GM21447 (cell line): Measurements from ENCODE around the gene TMEM203.

ENCODE experiments used
- ATAC-seq: cut with Tn5 transposase; IDR thresholded peaks from one replicate; pipeline ENCODE4 v1.9.1; 2021; ENCODE audit not compliant: unreplicated experiment

Gene TMEM203

GRCh38 chr9:137167747-137168572, 37.5 kb downstream of the TMEM203 start:
- ATAC-seq = no peak

- ATAC-seq = no peak
Observed at GRCh38 chr9:137167277-137167746, 38.1 kb downstream of the TMEM203 start.

GRCh38 chr9:137166380-137167229, 38.8 kb downstream of the TMEM203 start:
- no peak for ATAC-seq

- ATAC-seq = no peak
Observed at GRCh38 chr9:137165250-137165836, 40.1 kb downstream of the TMEM203 start.

GRCh38 chr9:137164370-137165249, 40.8 kb downstream of the TMEM203 start:
- no peak for ATAC-seq

- ATAC-seq = no peak
Observed at GRCh38 chr9:137163805-137164204, 41.6 kb downstream of the TMEM203 start.

GRCh38 chr9:137163365-137163715, 42.1 kb downstream of the TMEM203 start:
- ATAC-seq = no peak

- ATAC-seq = no peak
Observed at GRCh38 chr9:137162505-137163364, 42.7 kb downstream of the TMEM203 start.

GRCh38 chr9:137161558-137162486, 43.6 kb downstream of the TMEM203 start:
- no peak for ATAC-seq

- no peak for ATAC-seq
Observed at GRCh38 chr9:137160716-137161557, 44.5 kb downstream of the TMEM203 start.

GRCh38 chr9:137160054-137160425, 45.4 kb downstream of the TMEM203 start:
- ATAC-seq = no peak

GRCh38 chr9:137159105-137160053, 46.1 kb downstream of the TMEM203 start:
- no peak for ATAC-seq

GRCh38 chr9:137158625-137159024, 46.8 kb downstream of the TMEM203 start:
- ATAC-seq = no peak

GRCh38 chr9:137157618-137158415, 47.6 kb downstream of the TMEM203 start:
- ATAC-seq = no peak

GRCh38 chr9:137156567-137157375, 48.7 kb downstream of the TMEM203 start:
- no peak for ATAC-seq
